Stimulated activated naive CD8-positive, alpha-beta T cell treated with anti-CD3 and anti-CD28 coated beads, Interleukin-15, Interleukin-2, amounts not matched to agents 100 U/mL and 50 U/mL, for 24 hours (primary cell): ENCODE measurements around the gene USP7.

Experiments
- ATAC-seq: fragments of 150-1000 bp; cut with Tn5 transposase; one replicate; pipeline ENCODE4 v1.10.0; 2021
- DNase-seq: peaks from one replicate; pipeline ENCODE4 v3.0.0; 2021

Gene USP7

GRCh38 chr16:8951447-8952280 lies 12.0 kb downstream of the USP7 start:
- ATAC-seq (peak; percentile 55), DNase-seq (no peak)

- ATAC-seq (no peak), DNase-seq (no peak)
Observed at GRCh38 chr16:8950580-8951077, 13.1 kb downstream of the USP7 start.

- ATAC-seq (no peak), DNase-seq (no peak)
Observed at GRCh38 chr16:8949536-8950418, 13.9 kb downstream of the USP7 start.

DNA sequence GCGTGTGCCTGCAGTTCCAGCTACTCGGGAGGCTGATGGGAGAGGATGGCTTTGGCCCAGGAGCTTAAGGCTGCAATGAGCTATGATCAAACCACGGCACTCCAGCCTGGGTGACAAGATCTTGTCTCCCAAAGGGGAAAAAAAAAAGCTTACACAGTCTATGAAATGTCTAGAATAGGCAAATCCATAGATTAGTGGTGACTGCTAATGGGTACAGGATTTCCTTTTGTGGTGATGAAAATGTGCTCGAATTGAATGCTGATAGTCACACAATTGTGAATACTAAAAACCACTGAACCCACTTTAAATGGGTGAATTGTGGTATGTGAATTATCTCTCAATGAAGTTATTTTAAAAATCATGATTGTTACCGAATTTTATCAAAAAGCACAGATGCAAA lies 14.9 kb downstream of the USP7 start:
- ATAC-seq, result peak; percentile 41
- DNase-seq, result no peak

GRCh38 chr16:8948069-8948593 lies 15.6 kb downstream of the USP7 start:
- ATAC-seq (no peak), DNase-seq (no peak)

DNA sequence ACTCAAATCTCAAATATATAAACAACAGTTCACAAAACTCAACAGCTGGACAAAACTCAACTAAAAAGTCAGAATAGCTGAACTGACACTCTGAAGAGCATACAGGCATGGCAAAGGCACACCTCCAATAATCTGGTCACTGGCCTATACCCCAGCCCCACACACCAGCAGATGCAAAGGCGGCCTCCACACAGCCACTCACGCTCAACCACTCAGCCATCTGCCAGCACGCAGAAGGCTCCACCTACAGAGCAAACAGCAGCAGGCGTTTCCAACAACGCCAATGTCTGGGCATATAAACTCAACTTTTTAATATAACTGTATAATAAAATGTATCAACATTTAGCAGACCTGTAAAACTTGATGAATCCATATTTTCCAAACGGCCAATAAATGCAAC lies 17.2 kb downstream of the USP7 start:
- DNase-seq (no peak), ATAC-seq (no peak)

DNA sequence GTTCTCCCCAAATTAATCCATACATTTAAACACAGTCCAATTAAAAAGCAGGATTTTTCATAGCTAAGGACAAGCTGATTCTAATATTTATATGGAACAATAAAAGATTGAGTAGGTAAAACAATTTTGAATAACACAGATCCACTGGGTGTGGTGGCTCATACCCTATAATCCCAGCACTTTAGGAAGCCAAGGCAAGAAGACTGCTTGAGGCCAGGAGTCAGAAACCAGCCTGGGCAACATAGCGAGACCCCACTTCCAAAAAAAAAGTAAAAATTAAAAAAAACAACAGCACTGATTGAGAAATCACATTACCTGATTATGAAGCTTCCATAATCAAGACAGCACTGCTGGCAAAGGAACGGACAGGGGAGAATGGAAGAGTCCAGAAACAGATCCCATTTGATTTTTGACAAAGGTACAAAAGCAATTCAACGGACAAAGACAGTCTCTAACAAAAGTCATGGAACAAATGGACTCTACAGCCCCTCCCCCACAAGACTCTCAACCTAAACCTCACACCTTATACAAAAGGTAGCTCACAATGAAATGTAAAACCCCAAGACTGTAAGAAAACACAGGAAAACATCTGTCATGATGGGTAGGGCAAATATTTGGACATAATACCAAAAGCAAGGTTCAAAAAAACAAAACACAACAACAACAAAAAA lies 17.9 kb downstream of the USP7 start:
- DNase-seq, result no peak
- no peak for ATAC-seq

DNA sequence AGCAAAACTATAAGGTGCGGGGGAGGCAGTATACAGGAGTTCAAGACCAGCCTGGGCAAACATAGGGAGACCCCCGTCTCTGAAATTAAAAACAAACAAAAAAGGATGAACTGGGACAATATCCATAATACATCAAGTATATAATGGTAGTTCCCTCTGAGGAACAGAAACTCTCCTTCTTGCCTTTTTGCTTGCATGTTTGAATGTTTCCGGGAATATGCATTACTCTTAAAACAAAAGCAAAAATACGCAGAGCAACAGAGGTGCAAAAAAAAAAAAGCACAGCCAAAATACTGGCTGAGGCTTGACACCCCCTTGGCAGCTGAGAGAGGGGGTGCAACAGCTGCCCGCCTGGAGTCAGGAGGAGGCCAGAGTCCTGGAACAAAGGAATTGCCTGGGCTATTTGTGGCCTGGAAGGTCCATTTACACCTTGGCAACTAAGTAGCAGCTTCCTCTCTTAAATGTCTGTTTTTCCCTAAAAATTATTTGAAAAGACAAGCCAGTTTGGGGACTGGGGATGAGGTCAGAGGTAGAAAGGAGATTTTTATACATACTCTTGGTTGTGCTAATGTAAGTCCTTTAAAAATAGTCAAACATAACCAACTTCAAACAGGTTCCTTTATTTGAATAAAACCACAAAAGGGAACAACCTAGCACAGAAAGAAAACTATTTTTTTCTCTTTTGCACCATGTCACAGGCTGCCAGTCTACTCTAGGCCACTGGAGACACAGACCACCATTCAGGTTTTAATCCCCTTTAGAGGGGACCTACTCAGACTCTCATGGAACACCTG lies 19.5 kb downstream of the USP7 start:
- DNase-seq (no peak), ATAC-seq (peak; percentile 50)

DNA sequence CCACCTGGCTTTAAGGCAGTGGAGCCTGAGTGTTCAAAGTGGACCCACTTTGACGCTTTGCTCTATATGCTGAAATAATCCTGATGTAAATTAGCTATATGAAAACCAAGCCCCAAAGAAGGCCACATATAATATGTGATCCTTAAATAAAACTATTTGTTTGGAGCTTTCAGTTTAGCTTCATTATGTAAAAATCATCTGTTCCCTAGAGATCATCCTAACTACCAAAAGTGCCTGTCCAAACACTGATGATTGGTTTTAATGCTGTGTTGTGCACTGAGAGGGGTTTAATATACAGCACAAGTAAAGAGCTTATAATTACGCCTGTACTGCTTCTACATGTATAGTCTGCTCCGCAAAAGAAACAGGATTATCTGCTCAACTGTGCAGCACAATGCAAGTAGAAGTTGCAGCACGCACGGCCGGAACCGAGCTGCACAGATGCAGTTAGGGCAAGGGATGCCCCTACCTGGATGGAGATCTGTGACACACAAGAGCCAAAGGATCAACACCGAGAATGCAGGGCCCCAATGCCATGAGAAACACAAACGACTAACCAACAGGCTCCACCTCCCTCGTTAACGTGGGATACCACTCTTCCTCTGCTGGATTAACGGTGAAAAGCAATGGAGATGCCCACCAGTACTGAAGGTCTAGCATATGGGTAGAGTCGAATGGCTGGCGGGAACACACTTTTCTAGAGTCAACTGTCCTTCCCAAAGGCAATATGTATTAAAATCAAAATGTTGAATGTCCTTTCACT lies 20.5 kb downstream of the USP7 start:
- ATAC-seq, result no peak
- no peak for DNase-seq

DNA sequence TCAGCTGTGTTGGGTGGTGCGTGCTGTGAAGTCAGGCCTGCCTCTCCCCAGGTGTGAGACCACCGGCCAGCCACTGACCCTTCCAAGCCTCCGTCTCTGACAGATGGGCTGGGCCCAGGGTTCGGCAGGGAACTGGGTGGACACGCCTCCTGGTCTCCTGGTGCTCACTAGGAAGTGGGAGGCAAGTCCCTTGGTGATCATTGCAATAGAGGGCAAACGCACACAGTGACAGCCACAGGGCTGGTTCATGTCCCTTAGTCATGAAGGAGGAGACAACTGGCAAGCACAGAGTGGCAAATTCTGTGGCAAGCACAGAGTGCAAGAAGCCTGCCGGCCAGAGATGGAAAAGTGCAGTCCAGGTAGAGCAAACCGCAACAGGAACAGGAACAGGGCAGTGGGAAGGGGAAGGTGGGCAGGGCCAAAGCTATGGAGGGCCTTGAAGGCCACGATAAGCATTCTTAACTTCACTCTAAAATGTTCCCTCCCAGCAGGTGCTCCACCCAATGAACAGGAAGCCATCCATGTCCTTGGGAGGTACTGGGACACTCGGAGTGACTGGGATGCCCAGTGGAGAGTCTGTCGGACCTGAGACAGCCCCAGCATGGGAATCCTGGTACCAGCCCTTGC lies 21.9 kb downstream of the USP7 start:
- no peak for ATAC-seq
- no peak for DNase-seq

- no peak for ATAC-seq
- DNase-seq, result no peak
Observed at GRCh38 chr16:8937803-8938202, 25.9 kb downstream of the USP7 start.

DNA sequence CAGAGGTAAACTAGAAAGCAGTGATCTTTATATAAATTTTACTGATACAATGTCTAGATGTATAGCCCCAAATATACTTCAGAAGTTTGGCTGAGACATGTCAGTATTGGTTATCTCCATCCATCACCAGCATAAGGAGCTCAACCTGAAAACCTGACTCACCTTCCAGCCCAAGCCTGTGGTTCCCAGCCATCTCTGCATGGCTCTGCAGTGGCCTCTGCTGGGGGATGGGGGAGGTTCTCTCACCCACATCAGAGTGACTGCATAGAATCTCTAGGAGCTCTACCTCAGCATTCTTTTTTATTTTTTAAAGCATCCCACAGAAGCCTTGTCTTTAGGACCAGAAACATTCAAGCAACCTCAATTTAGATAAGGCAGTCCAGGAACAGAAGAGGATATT lies 27.3 kb downstream of the USP7 start:
- ATAC-seq (peak; percentile 100), DNase-seq (peak; percentile 82)

DNA sequence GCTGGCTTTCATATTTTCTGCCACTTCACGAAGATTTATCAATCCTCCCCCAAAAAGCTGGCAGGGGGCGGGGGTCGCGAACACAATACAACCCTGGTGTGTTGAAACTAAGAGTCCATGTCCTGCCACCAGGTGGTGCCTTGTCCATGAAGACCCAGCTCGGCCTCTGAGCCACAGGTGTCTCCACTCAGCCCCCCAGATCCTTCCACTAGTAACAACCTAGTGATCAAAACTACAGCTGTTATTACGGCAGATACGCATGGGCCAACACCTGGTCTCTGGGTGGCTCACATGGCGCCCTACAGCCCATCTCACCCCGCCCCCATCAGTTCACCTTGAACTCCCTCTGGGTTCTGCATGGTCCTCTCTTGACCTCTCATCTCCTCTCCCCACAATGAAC lies 27.7 kb downstream of the USP7 start:
- ATAC-seq, result no peak
- DNase-seq, result no peak

DNA sequence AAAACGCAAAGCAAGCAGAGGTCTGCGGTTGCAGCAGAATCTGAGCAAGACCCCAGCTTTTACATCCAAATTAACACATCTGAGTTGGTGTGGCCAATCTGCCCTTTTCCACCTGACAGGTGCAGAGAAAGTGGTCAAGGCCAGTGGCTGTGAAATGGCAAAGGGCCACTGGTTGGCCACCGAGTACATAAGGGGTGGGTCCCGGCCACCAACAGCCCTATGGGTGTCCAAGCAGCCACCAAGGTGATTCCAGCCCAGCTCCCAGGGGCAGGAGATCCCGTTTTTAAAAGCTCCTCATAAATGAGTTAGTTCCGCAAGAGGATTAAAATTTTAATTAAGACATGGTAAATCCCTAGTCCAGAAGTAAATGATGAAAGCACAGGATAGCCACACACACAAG lies 29.1 kb downstream of the USP7 start:
- ATAC-seq, result no peak
- no peak for DNase-seq

- ATAC-seq, result no peak
- peak; percentile 55 for DNase-seq
Observed at GRCh38 chr16:8931859-8932258, 31.8 kb downstream of the USP7 start.

GRCh38 chr16:8929086-8929748 lies 34.5 kb downstream of the USP7 start:
- ATAC-seq, result no peak

DNA sequence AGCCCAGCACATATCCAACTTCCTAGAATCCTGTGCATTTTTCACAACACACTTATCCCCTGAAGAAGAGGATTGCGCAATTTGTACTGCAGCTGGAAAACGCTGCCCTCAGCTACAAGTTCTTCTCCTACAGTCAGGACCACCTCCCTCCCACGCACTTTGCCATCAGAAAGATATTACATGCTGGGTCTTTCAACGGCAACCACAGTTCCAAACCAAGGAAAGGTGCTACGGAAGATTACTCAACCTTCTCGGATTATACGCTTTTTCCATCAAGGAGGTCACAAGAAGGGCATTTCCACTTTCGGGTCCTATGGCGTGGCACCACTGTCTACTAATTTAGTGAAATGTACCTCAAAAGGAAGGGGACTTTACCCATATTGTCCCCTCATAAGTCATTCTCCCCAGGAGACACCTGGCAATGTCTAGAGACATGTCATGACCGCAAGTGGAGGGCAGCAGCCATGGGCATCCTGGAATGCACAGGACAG lies 35.2 kb downstream of the USP7 start:
- peak; percentile 92 for ATAC-seq
- peak; percentile 65 for DNase-seq

More at GRCh38 chr16:8929086-8929748, 34.5 kb downstream of the USP7 start:
- no peak for DNase-seq

DNA sequence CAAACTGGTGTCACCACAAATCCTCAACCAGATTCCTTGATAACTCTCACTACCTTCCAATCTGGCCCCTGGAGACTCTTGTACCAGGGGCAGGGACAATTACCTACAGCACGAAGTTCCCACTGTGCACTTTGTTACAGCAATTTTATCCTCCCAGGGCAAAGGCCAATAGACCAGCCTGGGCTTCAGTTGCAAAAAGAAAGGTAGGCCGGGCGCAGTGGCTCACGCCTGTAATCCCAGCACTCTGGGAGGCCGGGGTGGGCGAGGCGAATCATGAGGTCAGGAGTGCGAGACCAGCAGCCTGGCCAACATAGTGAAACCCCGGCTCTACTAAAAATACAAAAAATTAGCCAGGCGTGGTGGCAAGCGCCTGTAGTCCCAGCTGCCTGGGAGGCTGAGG lies 36.9 kb downstream of the USP7 start:
- no peak for DNase-seq
- no peak for ATAC-seq

DNA sequence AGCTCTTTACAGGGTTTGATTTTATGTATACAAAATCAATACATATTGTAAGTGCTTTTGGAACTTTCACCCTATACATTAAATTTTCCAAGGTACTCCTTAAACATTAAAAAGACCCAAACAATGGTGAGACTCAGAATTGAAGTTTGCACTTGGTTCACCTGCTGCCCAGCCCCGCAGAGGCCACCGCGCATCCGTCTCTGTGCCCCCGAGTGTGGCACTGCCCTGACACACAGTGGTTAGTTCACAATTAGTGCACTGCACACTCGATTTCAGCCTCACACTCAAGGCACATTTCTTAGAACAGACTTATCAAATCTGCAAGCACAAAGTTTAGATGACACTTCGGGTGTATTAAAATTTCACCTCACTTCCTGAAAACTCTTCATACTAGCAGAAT lies 38.3 kb downstream of the USP7 start:
- ATAC-seq (no peak), DNase-seq (no peak)
